H1 (cell line): ENCODE data around the gene COQ8B.

Source experiments
- ATF3 ChIP-seq: IDR thresholded peaks from 2 replicates; pipeline ENCODE4 v1.6.1; 2011; ENCODE audit warnings: low read depth, mild to moderate bottlenecking, low read length; ENCODE audit not compliant: insufficient read depth
- EP300 ChIP-seq, 2 experiments: IDR thresholded peaks; 1 replicate in 1 of 2; 2 replicates in 1 of 2; pipeline ENCODE4 v1.6.1; 2011 to 2012; ENCODE audit warnings: low read depth in 2 of 2, low read length in 2 of 2, mild to moderate bottlenecking in 2 of 2, borderline replicate concordance in 1 of 2, inconsistent platforms in 1 of 2, moderate library complexity in 1 of 2
- EZH2 ChIP-seq: fragments of 200-600 bp; sonication (generic); IDR thresholded peaks from 2 replicates; pipeline ENCODE4 v1.7.1; 2012; ENCODE audit warnings: low read depth, mild to moderate bottlenecking, moderate library complexity, low read length, inconsistent platforms; ENCODE audit not compliant: severe bottlenecking
- GABPA ChIP-seq: IDR thresholded peaks from 2 replicates; pipeline ENCODE4 v1.6.1; 2011; ENCODE audit warnings: mild to moderate bottlenecking, low read length, moderate library complexity, borderline replicate concordance; ENCODE audit not compliant: insufficient read depth
- GTF2F1 ChIP-seq: IDR thresholded peaks from 2 replicates; pipeline ENCODE4 v1.6.1; 2012; ENCODE audit warnings: low read depth, low read length, improper control_type of control experiment, borderline replicate concordance
- POLR2AphosphoS5 ChIP-seq: IDR thresholded peaks from 2 replicates; pipeline ENCODE4 v1.6.1; 2011; ENCODE audit warnings: low read depth, low read length
- RAD21 ChIP-seq, 2 experiments: IDR thresholded peaks in 1 of 2; conservative IDR thresholded peaks in 1 of 2; 2 replicates each; pipeline ENCODE4 v1.6.1; 2011; ENCODE audit warnings: low read depth in 2 of 2, low read length in 2 of 2, improper control_type of control experiment in 1 of 2, inconsistent platforms in 1 of 2, mild to moderate bottlenecking in 1 of 2, moderate library complexity in 1 of 2
- RBBP5 ChIP-seq: IDR thresholded peaks from 2 replicates; pipeline ENCODE4 v1.7.1; 2012; ENCODE audit warnings: low read depth, mild to moderate bottlenecking, inconsistent platforms, low read length, moderate library complexity, borderline replicate concordance
- SIRT6 ChIP-seq: IDR thresholded peaks from one replicate; pipeline ENCODE4 v1.7.1; 2012; ENCODE audit warnings: low read length, inconsistent platforms
- TF ChIP-seq, protein P1 (sequence below), 3 experiments: IDR thresholded peaks; 1 replicate in 2 of 3; 2 replicates in 1 of 3; pipeline versions ENCODE4 v1.5.1 to v1.6.1; 2011; ENCODE audit warnings: low read length in 3 of 3, mild to moderate bottlenecking in 3 of 3, inconsistent platforms in 2 of 3, low read depth in 1 of 3, moderate library complexity in 1 of 3; ENCODE audit not compliant: insufficient read depth in 1 of 3; ENCODE audit errors: control extremely low read depth in 1 of 3

- TF ChIP-seq RBBP5: no peak
- no peak for TF ChIP-seq RAD21 (IDR thresholded peaks at IDR 0.05 in 1 of 2, conservative IDR thresholded peaks at IDR 0.05 in 1 of 2; ENCODE audit: low read depth in 2 of 2, low read length in 2 of 2)
- TF ChIP-seq EZH2: no peak
- TF ChIP-seq GTF2F1: no peak
- no peak for TF ChIP-seq ATF3
- no peak for TF ChIP-seq GABPA
- TF ChIP-seq, protein P1, sequence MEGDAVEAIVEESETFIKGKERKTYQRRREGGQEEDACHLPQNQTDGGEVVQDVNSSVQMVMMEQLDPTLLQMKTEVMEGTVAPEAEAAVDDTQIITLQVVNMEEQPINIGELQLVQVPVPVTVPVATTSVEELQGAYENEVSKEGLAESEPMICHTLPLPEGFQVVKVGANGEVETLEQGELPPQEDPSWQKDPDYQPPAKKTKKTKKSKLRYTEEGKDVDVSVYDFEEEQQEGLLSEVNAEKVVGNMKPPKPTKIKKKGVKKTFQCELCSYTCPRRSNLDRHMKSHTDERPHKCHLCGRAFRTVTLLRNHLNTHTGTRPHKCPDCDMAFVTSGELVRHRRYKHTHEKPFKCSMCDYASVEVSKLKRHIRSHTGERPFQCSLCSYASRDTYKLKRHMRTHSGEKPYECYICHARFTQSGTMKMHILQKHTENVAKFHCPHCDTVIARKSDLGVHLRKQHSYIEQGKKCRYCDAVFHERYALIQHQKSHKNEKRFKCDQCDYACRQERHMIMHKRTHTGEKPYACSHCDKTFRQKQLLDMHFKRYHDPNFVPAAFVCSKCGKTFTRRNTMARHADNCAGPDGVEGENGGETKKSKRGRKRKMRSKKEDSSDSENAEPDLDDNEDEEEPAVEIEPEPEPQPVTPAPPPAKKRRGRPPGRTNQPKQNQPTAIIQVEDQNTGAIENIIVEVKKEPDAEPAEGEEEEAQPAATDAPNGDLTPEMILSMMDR (IDR thresholded peaks at IDR 0.05; ENCODE audit: control extremely low read depth in 1 of 3, insufficient read depth in 1 of 3, low read depth in 1 of 3, low read length in 3 of 3): no peak
- TF ChIP-seq POLR2AphosphoS5: no peak
- no peak for TF ChIP-seq EP300 (IDR thresholded peaks at IDR 0.05; ENCODE audit: borderline replicate concordance in 1 of 2, low read depth in 2 of 2, low read length in 2 of 2)
- TF ChIP-seq SIRT6: no peak
Measured at GRCh38 chr19:40693896-40694295, 22.8 kb downstream of the COQ8B start.
